HG03442 (cell line): ENCODE results near the gene TMEM151B.

Experiments used
- ATAC-seq: cut with Tn5 transposase; IDR thresholded peaks from one replicate; pipeline ENCODE4 v1.9.1; 2021; ENCODE audit warnings: mild to moderate bottlenecking, moderate library complexity; ENCODE audit not compliant: unreplicated experiment

TMEM151B gene

GRCh38 chr6:44277763-44278162 lies 7.5 kb downstream of the TMEM151B start:
- ATAC-seq: no peak

GRCh38 chr6:44278315-44278714 lies 8.1 kb downstream of the TMEM151B start:
- no peak for ATAC-seq

- ATAC-seq: no peak
These were observed 8.8 kb downstream of the TMEM151B start for GRCh38 chr6:44278774-44279697.

GRCh38 chr6:44284121-44284520 lies 13.9 kb downstream of the TMEM151B start:
- no peak for ATAC-seq

DNA sequence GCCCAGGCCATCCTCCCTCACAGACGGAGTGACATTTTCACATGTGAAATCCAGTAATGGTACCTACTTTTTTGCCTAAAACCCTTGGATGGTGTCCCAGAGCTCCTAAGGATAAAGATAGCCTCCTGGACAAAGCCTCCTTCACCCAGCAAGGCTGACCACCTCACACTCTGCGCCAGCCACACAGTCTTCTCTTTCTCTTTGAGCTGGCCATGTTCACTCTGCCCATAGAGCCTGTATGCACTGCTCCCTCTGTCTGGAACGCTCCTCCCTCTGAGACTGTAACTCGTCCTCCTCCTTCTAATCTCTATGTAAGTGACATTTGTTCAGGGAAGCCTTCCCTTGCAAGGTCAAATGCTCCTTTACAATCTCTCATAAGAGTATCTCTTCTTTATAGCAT lies 14.6 kb downstream of the TMEM151B start:
- no peak for ATAC-seq

GRCh38 chr6:44285552-44286284 lies 15.5 kb downstream of the TMEM151B start:
- no peak for ATAC-seq

DNA sequence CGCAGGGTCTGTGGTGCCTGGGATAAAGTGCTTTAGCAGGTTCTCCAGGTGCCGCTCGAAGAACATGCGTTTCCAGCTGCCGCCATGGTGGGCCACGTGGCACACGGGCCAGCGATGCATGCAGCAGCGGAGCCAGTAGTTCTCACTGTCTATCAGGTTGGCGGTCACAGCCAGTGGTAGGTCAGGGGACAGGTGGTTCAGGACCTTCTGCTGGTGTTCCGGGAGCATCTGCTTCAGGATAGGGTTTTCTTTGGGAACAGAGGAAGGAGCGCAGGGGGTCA lies 16.0 kb downstream of the TMEM151B start:
- ATAC-seq: no peak

GRCh38 chr6:44286747-44287146 lies 16.5 kb downstream of the TMEM151B start:
- no peak for ATAC-seq

GRCh38 chr6:44289726-44290260 lies 19.5 kb downstream of the TMEM151B start:
- ATAC-seq: no peak

- no peak for ATAC-seq
These were observed 21.6 kb downstream of the TMEM151B start for GRCh38 chr6:44291841-44292240.

- ATAC-seq: no peak
These were observed 22.6 kb downstream of the TMEM151B start for GRCh38 chr6:44292661-44293365.

GRCh38 chr6:44294832-44295791 lies 24.9 kb downstream of the TMEM151B start:
- ATAC-seq: no peak

GRCh38 chr6:44297063-44298038 lies 27.1 kb downstream of the TMEM151B start:
- no peak for ATAC-seq

DNA sequence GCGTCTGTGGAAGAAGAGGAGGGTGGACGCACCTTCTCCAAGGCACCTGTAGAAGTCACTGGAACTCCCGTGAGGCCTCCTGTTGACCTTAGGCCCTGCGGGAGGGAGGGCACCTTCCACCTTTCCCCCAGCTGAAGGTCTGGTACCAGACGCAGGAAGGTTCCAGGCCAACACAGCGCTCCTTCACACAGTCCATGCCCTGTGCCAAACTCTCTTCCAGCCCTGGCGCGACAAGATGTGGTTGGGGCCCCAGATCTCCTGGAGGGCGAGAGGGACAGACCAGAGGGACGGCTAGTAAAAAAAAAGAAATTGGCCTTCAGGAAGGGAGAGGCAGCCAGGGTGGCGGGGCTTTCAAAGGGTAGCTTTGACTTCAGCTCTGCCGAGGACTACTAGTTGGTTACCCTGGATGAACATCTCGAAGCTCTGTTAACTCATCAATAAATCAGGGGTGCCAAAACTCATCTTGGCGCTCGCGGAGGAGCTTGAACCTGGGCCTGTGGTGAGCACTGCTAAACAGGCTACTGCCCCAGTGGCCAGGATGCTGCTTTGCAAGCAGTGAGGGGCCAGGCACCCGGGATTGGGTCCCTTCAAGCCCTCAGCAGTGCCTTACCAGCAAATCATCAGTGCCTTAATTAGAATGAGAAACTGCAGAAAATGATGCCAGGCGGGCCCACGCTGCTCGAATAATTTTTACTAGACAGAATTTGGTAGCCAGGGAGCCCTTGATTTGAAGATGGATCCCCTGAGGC lies 28.0 kb downstream of the TMEM151B start:
- no peak for ATAC-seq

- ATAC-seq: no peak
These were observed 28.6 kb downstream of the TMEM151B start for GRCh38 chr6:44298864-44299263.

DNA sequence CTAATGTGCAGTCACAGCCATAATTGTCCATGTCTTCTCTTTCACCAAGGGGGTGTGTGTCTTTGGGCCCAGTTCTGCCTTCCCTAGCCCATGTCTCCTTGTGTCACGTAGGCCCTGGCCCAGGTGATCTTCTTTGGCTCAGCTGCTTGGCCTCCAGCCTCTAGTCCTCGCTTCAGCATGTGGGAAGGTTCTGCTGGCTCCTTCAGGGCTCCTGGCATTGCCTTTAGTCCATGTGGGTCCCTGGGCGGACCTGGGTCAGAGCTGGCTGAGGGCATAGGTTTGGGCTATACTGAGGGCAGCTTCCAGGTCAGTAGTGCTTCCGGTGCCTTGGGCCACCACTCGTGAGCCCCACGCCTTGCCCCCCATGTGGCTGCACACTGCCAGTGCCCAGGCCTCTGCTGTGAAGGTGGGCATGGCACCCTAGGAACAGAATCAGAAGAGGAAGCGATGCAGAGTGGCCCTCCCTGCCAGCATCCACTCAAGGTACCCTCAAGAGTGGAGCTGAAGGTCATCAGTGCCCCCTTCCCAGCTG lies 30.1 kb downstream of the TMEM151B start:
- ATAC-seq: no peak

- no peak for ATAC-seq
These were observed 30.9 kb downstream of the TMEM151B start for GRCh38 chr6:44301106-44301505.
